ENCODE data around the gene FAM171A2. TPM values are rescaled to one million over a fixed set of nuclear protein-coding genes. Genes with fewer than 3 reads are reported as not detected.
A peak's percentile ranks its signal among the peaks of the same experiment; 100 is the strongest.

Gene FAM171A2
- total and polyA plus RNA-seq, 10 of the 15 experiments (the other 5 are each of a cell fraction or from before 2014, with no cell fraction given), result 0.08 to 1.7 (median 0.27) TPM; not detected in 2

- no peak for TF ChIP-seq ESRRA (IDR thresholded peaks at IDR 0.05; ENCODE audit: low read length)
- TF ChIP-seq CTCF (IDR thresholded peaks at IDR 0.05 in 2 of 3, conservative IDR thresholded peaks at IDR 0.05 in 1 of 3; ENCODE audit: control insufficient read depth in 2 of 3, extremely low read depth in 1 of 3, insufficient read depth in 1 of 3, low read depth in 3 of 3, low read length in 3 of 3), result peak; percentile 36 to 62 (median 39)
- peak in 1 of 2 experiments; percentile 87; a peak in 2 of 4 replicates for TF ChIP-seq BHLHE40 (IDR thresholded peaks at IDR 0.05; ENCODE audit: borderline replicate concordance in 1 of 2, low read depth in 2 of 2, low read length in 1 of 2)
- peak; percentile 15; the same call in 1 of the 2 replicates for TF ChIP-seq SMC3 (IDR thresholded peaks at IDR 0.05; ENCODE audit: borderline replicate concordance, low read length)
- peak; percentile 63; the same call in 1 of the 2 replicates for TF ChIP-seq TCF12 (IDR thresholded peaks at IDR 0.05; ENCODE audit: low read depth, low read length)
- TF ChIP-seq CBX5 (IDR thresholded peaks at IDR 0.05; ENCODE audit: low read depth), result no peak
- no peak for TF ChIP-seq NBN (IDR thresholded peaks at IDR 0.05)
- TF ChIP-seq IRF4 (IDR thresholded peaks at IDR 0.05; ENCODE audit: low read depth, low read length), result no peak
Measured at GRCh38 chr17:44354582-44355561, 8.8 kb downstream of the FAM171A2 start (continued).
